ENCODE data around the gene MT1A.

MT1A gene

GRCh38 chr16:56632156-56632847 is 6.2 kb upstream of the MT1A start, which contains the start of gene MT1M:
MT1M (plus strand) TSS chr16:56632659; CDS start chr16:56632732, 73 bp downstream.
- no peak for DNase-seq

GRCh38 chr16:56632848-56633365 is 5.6 kb upstream of the MT1A start:
- no peak for DNase-seq

- DNase-seq = no peak
These were observed 4.9 kb upstream of the MT1A start for GRCh38 chr16:56633535-56633934.

- no peak for DNase-seq
These were observed 3.6 kb upstream of the MT1A start for GRCh38 chr16:56634715-56635440.

GRCh38 chr16:56635441-56635967 is 3.0 kb upstream of the MT1A start:
- DNase-seq = no peak

GRCh38 chr16:56636616-56637413 is 1.7 kb upstream of the MT1A start:
- no peak for DNase-seq

- no peak for DNase-seq
These were observed 579 bp downstream of the MT1A start for GRCh38 chr16:56639045-56639444.

GRCh38 chr16:56640076-56640475 is 1.6 kb downstream of the MT1A start:
- no peak for DNase-seq

- no peak for DNase-seq
These were observed 2.7 kb downstream of the MT1A start for GRCh38 chr16:56641166-56641565.

- peak; percentile 85 for DNase-seq
These were observed 4.8 kb downstream of the MT1A start for GRCh38 chr16:56643080-56643778.

GRCh38 chr16:56643833-56644232 is 5.4 kb downstream of the MT1A start:
- no peak for DNase-seq

- DNase-seq = no peak
These were observed 6.8 kb downstream of the MT1A start for GRCh38 chr16:56645311-56645710.

- DNase-seq = no peak
These were observed 7.4 kb downstream of the MT1A start for GRCh38 chr16:56645838-56646237.

GRCh38 chr16:56647641-56648431 is 9.4 kb downstream of the MT1A start:
- no peak for DNase-seq

- DNase-seq = no peak
These were observed 10.8 kb downstream of the MT1A start for GRCh38 chr16:56649271-56649670.

GRCh38 chr16:56649820-56650219 is 11.4 kb downstream of the MT1A start:
- DNase-seq = no peak

- no peak for DNase-seq
These were observed 13.1 kb downstream of the MT1A start, which contains the start of gene MT1B for GRCh38 chr16:56651586-56651985. MT1B (plus strand) TSS chr16:56651886; CDS start chr16:56651954, 68 bp downstream.

- no peak for DNase-seq
These were observed 14.1 kb downstream of the MT1A start for GRCh38 chr16:56652600-56652999.

- DNase-seq = no peak
These were observed 14.8 kb downstream of the MT1A start for GRCh38 chr16:56653218-56653617.

- DNase-seq = peak; percentile 89
These were observed 19.3 kb downstream of the MT1A start, which contains the start of gene MT1F for GRCh38 chr16:56657555-56658326. MT1F (plus strand) TSS chr16:56657959; CDS start chr16:56658059, 100 bp downstream.

All from islet precursor cell (in vitro differentiated cells).